Naive thymus-derived CD8-positive, alpha-beta T cell (primary cell): ENCODE results near the gene ARHGDIG. TPM values are rescaled to one million over a fixed set of nuclear protein-coding genes. Genes with fewer than 3 reads are reported as not detected.

Experiments
- ATAC-seq, 2 donors: fragments of 150-1000 bp; cut with Tn5 transposase in 1 of 2; sonication (Bioruptor Pico), chemical (Tn5 transposase) in 1 of 2; 1 replicate in 1 of 2; 2 replicates in 1 of 2; pipeline ENCODE4 v1.10.0; 2021; ENCODE audit warnings: mild to moderate bottlenecking in 2 of 2, moderate library complexity in 2 of 2
- POLR2A ChIA-PET: fragments of 350-600 bp; sonication (Branson Sonifier 250); formaldehyde crosslinking; loops from one replicate; lab custom pipeline; 2021; ENCODE audit warnings: antibody characterized with exemption; lab: Charles Lee
- DNase-seq, 10 donors: peaks; one replicate each; pipeline versions ENCODE4 v3.0.0 to v3.0.0-alpha.2; 2020 to 2022
- H3K27ac Mint-ChIP-seq, 10 donors: one replicate each; pipeline ENCODE4 v1.8.0; 2020 to 2022; ENCODE audit warnings: mild to moderate bottlenecking in 10 of 10, mixed read lengths in 10 of 10, moderate library complexity in 4 of 10, inconsistent platforms in 1 of 10
- H3K27me3 Mint-ChIP-seq, 5 donors: one replicate each; pipeline ENCODE4 v1.8.0; 2021 to 2022; ENCODE audit warnings: mixed read lengths in 5 of 5
- H3K36me3 Mint-ChIP-seq, 3 donors: one replicate each; pipeline ENCODE4 v1.8.0; 2020 to 2022; ENCODE audit warnings: mixed read lengths in 3 of 3, mild to moderate bottlenecking in 2 of 3, inconsistent platforms in 1 of 3
- H3K4me1 Mint-ChIP-seq, 4 donors: one replicate each; pipeline ENCODE4 v1.8.0; 2021 to 2022; ENCODE audit warnings: mixed read lengths in 4 of 4
- H3K4me3 Mint-ChIP-seq, 10 donors: one replicate each; pipeline ENCODE4 v1.8.0; 2020 to 2022; ENCODE audit warnings: mild to moderate bottlenecking in 10 of 10, mixed read lengths in 10 of 10, moderate library complexity in 6 of 10, inconsistent platforms in 1 of 10
- H3K9me3 Mint-ChIP-seq, 9 donors: one replicate each; pipeline ENCODE4 v1.8.0; 2020 to 2022; ENCODE audit warnings: mixed read lengths in 9 of 9, mild to moderate bottlenecking in 3 of 9, inconsistent platforms in 1 of 9, moderate library complexity in 1 of 9
- polyA plus RNA-seq, 3 donors: library from polyadenylated mRNA; unstranded; fragments of 300-500 nt; fragmentation: Illumina TruSeq; gene quantifications; one replicate each; pipeline ENCODE4 v1.2.3, GENCODE V29; 2021
- total RNA-seq, 8 experiments: library from RNA in 2 of 8; stranded (reverse) in 2 of 8; gene quantifications; one replicate each; pipeline ENCODE4 v1.2.3 and lab custom pipeline; 2021 to 2026

Gene ARHGDIG
- total and polyA plus RNA-seq, 5 experiments from 2014 or later, result 0.68 TPM; not detected in 4

DNA sequence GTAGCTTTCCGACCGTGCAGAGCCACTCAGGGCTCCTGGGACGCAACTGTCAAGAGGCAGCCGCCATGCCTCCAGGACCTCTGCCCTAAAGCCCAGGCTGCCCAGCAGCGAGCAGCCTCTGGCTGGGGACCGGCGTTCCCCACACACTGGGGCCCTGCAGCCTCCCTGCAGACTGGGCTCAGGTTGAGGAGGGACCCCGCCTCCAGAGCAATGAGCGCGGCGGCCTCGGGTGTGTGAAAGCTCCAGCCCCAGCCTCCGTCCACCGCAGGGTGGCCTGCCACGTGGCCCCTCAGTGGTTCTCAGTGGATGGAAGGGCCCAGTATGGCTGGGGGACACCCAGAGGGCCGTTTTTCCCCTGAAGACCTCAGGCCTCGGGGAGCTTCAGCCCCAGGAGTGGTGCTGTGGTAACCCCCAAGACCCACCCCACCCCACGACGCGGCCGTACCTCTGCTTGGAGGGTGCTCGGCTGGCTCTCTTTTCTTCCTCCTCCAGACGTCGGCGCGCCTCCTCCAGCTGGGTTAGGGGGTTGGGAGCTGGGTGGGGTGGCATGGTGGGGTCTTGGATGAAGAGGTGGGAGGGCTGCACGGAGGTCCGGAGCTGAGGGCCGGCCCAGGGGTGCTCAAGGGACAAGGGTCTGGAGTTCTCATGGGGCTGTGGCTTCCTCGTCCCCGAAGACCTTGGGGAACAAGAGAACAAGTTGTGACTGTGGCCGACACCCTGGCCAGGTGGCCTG is 12.8 kb downstream of the ARHGDIG start:
- Mint-ChIP-seq H3K27ac (peak overlapping the region in 1 of 10 donors; percentile 24), H3K36me3 (peaks cover 0 to 48% (median 1%) of the 10 kb centered on the region in 3 donors), H3K27me3 (no peaks in the 10 kb centered on the region), H3K9me3 (no peaks in the 10 kb centered on the region), H3K4me1 (no peaks in the 10 kb centered on the region), H3K4me3 (no peak overlapping the region)
- no peak for DNase-seq
- ATAC-seq, result no peak
- POLR2A ChIA-PET, result no interaction called here

- H3K27me3 Mint-ChIP-seq, result no peaks in the 10 kb centered on the region
- no peaks in the 10 kb centered on the region for H3K9me3 Mint-ChIP-seq
- H3K27ac Mint-ChIP-seq, result no peak overlapping the region
- no peaks in the 10 kb centered on the region for H3K4me1 Mint-ChIP-seq
- no peak overlapping the region for H3K4me3 Mint-ChIP-seq
- DNase-seq (no peak), ATAC-seq (no peak)
- POLR2A ChIA-PET, result no interaction called here
- peaks cover 0 to 41% (median 1%) of the 10 kb centered on the region in 3 donors for H3K36me3 Mint-ChIP-seq
Observed at GRCh38 chr16:296276-296675, 15.9 kb downstream of the ARHGDIG start.

GRCh38 chr16:296806-297510 is 16.6 kb downstream of the ARHGDIG start:
- Mint-ChIP-seq H3K27ac (no peak overlapping the region), H3K36me3 (peaks cover 0 to 38% (median 0%) of the 10 kb centered on the region in 3 donors)

DNA sequence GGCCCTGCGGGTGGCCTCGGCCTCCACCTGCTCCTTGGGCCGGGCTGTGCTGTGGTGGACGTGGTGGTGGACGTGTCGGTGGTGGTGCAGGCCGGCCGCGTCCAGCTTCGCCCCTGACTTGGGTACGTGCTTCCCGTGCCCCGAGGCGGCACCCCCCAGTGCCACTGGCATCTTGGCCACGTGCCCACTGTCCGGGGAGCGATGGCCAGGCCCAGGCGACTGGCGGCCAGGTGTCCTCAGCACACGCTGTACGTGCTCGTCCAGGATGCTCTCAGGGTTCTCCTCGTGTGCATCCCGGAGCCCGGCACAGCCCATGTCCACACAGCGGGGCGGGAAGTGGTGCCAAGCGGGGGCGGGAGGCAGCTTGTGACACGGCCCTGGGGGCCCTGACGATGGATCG is 17.4 kb downstream of the ARHGDIG start:
- DNase-seq (no peak), ATAC-seq (no peak)
- H3K9me3 Mint-ChIP-seq, result no peaks in the 10 kb centered on the region
- H3K4me3 Mint-ChIP-seq, result no peak overlapping the region
- no peaks in the 10 kb centered on the region for H3K4me1 Mint-ChIP-seq
- POLR2A ChIA-PET, result interaction anchor here (1.4 kb wide), 1 partner anchor 28 kb away, joined by 3 read pairs; no protein-coding TSS in a partner anchor
- peaks cover 0 to 41% (median 0%) of the 10 kb centered on the region in 3 donors for H3K36me3 Mint-ChIP-seq
- H3K27ac Mint-ChIP-seq, result no peak overlapping the region
- H3K27me3 Mint-ChIP-seq, result no peaks in the 10 kb centered on the region

More at GRCh38 chr16:296806-297510, 16.6 kb downstream of the ARHGDIG start:
- ATAC-seq, result no peak
- Mint-ChIP-seq H3K4me1 (no peaks in the 10 kb centered on the region), H3K4me3 (no peak overlapping the region), H3K27me3 (no peaks in the 10 kb centered on the region), H3K9me3 (no peaks in the 10 kb centered on the region)
- POLR2A ChIA-PET, result no interaction called here
- no peak for DNase-seq

- Mint-ChIP-seq H3K27ac (no peak overlapping the region), H3K4me1 (peaks cover 0 to 8% (median 4%) of the 10 kb centered on the region in 4 donors), H3K27me3 (no peaks in the 10 kb centered on the region), H3K4me3 (no peak overlapping the region), H3K36me3 (peaks cover 0 to 57% (median 0%) of the 10 kb centered on the region in 3 donors), H3K9me3 (no peaks in the 10 kb centered on the region)
- DNase-seq (no peak), ATAC-seq (no peak)
- POLR2A ChIA-PET, result no interaction called here
Observed at GRCh38 chr16:301235-301634, 20.8 kb downstream of the ARHGDIG start.

DNA sequence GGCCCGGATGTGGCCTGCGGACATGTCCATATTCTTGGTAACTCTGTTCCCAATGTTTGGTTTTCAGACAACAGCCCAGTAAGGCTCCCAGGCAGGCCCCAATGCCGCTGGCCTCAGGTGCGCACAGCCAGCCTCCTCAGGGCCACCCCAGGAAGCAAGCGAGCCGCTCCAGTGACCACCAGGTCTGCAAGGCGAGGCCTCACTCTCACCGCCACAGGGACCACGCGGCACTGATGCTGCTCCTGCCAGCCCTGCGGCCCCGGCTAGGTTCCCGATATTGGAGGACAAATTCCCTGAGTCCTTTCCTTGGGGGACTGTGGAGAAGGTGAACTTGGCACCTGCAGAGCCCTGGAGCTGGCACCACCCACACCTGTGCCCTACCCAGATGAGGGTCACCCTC is 21.6 kb downstream of the ARHGDIG start:
- H3K27me3 Mint-ChIP-seq, result no peaks in the 10 kb centered on the region
- H3K4me1 Mint-ChIP-seq, result peaks cover 0 to 12% (median 8%) of the 10 kb centered on the region in 4 donors
- no peak overlapping the region for H3K27ac Mint-ChIP-seq
- peaks cover 0 to 62% (median 0%) of the 10 kb centered on the region in 3 donors for H3K36me3 Mint-ChIP-seq
- ATAC-seq (no peak), DNase-seq (no peak)
- no peak overlapping the region for H3K4me3 Mint-ChIP-seq
- POLR2A ChIA-PET, result interaction anchor here (1.0 kb wide), 1 partner anchor 50 kb away, joined by 3 read pairs; no protein-coding TSS in a partner anchor
- no peaks in the 10 kb centered on the region for H3K9me3 Mint-ChIP-seq

GRCh38 chr16:303760-304505 is 23.5 kb downstream of the ARHGDIG start:
- DNase-seq (peak in 1 of 10 donors; percentile 30), ATAC-seq (peak; percentile 36 to 58)
- POLR2A ChIA-PET, result interaction anchor here (1.1 kb wide), 1 partner anchor 74 kb away, joined by 3 read pairs; no protein-coding TSS in a partner anchor
- H3K4me1 Mint-ChIP-seq, result peaks cover 6 to 22% (median 14%) of the 10 kb centered on the region in 4 donors
- H3K36me3 Mint-ChIP-seq, result peaks cover 0 to 62% (median 0%) of the 10 kb centered on the region in 3 donors
- H3K27me3 Mint-ChIP-seq, result no peaks in the 10 kb centered on the region
- peak overlapping the region in 4 of 10 donors; percentile 6 to 82 (median 16) for H3K27ac Mint-ChIP-seq
- H3K4me3 Mint-ChIP-seq, result no peak overlapping the region
- no peaks in the 10 kb centered on the region for H3K9me3 Mint-ChIP-seq

GRCh38 chr16:305916-306626 is 25.7 kb downstream of the ARHGDIG start:
- Mint-ChIP-seq H3K36me3 (peaks cover 0 to 66% (median 2%) of the 10 kb centered on the region in 3 donors), H3K27me3 (no peaks in the 10 kb centered on the region), H3K27ac (peak overlapping the region in 6 of 10 donors; percentile 6 to 79 (median 42)), H3K4me1 (peaks cover 12 to 34% (median 24%) of the 10 kb centered on the region in 4 donors), H3K4me3 (peak overlapping the region in 1 of 10 donors; percentile 4), H3K9me3 (no peaks in the 10 kb centered on the region)
- POLR2A ChIA-PET, result interaction anchor here (0.8 kb wide), 1 partner anchor 31 kb away, joined by 5 read pairs; no protein-coding TSS in a partner anchor
- DNase-seq, result no peak
- ATAC-seq, result no peak

- DNase-seq, result no peak
- Mint-ChIP-seq H3K27me3 (no peaks in the 10 kb centered on the region), H3K4me1 (peaks cover 14 to 35% (median 24%) of the 10 kb centered on the region in 4 donors), H3K27ac (peak overlapping the region in 4 of 10 donors; percentile 10 to 41 (median 28)), H3K4me3 (peak overlapping the region in 1 of 10 donors; percentile 14), H3K36me3 (peaks cover 0 to 69% (median 2%) of the 10 kb centered on the region in 3 donors), H3K9me3 (no peaks in the 10 kb centered on the region)
- ATAC-seq, result no peak
- POLR2A ChIA-PET, result interaction anchor here (0.6 kb wide), 1 partner anchor 63 kb away, joined by 7 read pairs; the partner anchor contains the start of gene MRPL28
Observed at GRCh38 chr16:306911-307370, 26.6 kb downstream of the ARHGDIG start.

GRCh38 chr16:307691-308312 is 27.4 kb downstream of the ARHGDIG start:
- H3K4me1 Mint-ChIP-seq, result peaks cover 14 to 42% (median 26%) of the 10 kb centered on the region in 4 donors
- H3K4me3 Mint-ChIP-seq, result no peak overlapping the region
- peaks cover 0 to 71% (median 2%) of the 10 kb centered on the region in 3 donors for H3K36me3 Mint-ChIP-seq
- POLR2A ChIA-PET, result interaction anchor here (0.6 kb wide), 1 partner anchor 41 kb away, joined by 4 read pairs; no protein-coding TSS in a partner anchor
- no peaks in the 10 kb centered on the region for H3K27me3 Mint-ChIP-seq
- peak overlapping the region in 3 of 10 donors; percentile 37 to 66 (median 46) for H3K27ac Mint-ChIP-seq
- H3K9me3 Mint-ChIP-seq, result no peaks in the 10 kb centered on the region
- ATAC-seq (no peak), DNase-seq (no peak)

DNA sequence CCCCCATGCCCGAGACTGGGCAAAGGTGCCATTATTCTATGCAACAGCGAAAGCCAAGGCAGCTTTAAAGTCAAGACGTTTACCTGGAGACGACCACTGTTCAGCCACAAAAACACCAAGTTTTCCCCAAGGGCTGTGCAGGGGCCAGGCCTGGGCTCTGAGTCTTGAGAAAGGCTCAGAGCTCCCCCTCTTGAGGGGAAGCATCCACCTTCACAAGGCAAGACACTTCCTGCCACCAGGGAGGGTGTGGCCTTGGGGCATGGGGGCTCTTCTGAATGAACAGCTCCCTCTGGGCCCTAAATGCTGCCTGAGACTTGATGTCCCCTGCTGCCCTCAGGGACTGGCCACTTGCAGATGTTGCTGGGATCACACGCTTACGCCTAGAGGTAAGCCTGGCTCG is 29.1 kb downstream of the ARHGDIG start:
- DNase-seq, result peak in 6 of 10 donors; percentile 20 to 70 (median 48)

More for the DNA sequence above, 29.1 kb downstream of the ARHGDIG start:
- POLR2A ChIA-PET, result interaction anchor here (0.6 to 2.0 kb wide), 5 partner anchors 10 to 1107 kb away, joined by 3 to 8 read pairs (median 5); partner anchors contain the start of gene FAM234A
- H3K9me3 Mint-ChIP-seq, result no peaks in the 10 kb centered on the region
- H3K4me3 Mint-ChIP-seq, result peak overlapping the region in 7 of 10 donors; percentile 7 to 73 (median 27)
- H3K36me3 Mint-ChIP-seq, result peaks cover 0 to 68% (median 2%) of the 10 kb centered on the region in 3 donors
- peaks cover 14 to 49% (median 24%) of the 10 kb centered on the region in 4 donors for H3K4me1 Mint-ChIP-seq
- H3K27ac Mint-ChIP-seq, result peak overlapping the region; percentile 6 to 91 (median 72)
- peak; percentile 91 to 99 for ATAC-seq
- no peaks in the 10 kb centered on the region for H3K27me3 Mint-ChIP-seq
